Right atrium auricular region (tissue), 2 donors: ENCODE results near the gene OR2H1. TPM values are rescaled to one million over a fixed set of nuclear protein-coding genes. Genes with fewer than 3 reads are reported as not detected.

ENCODE experiments used
- DNase-seq: peaks from one replicate; pipeline ENCODE4 v3.0.0-alpha.2; 2019; ENCODE audit warnings: low spot score
- H3K27ac ChIP-seq, 2 donors: fragments of 200-600 bp; sonication (generic); 1 replicate in 1 of 2; 2 replicates in 1 of 2; pipeline ENCODE4 v1.5.1; 2016 to 2019
- H3K27me3 ChIP-seq, 2 donors: fragments of 200-600 bp; sonication (generic); one replicate each; pipeline versions ENCODE4 v1.5.1 to v1.6.0; 2017 to 2019
- H3K36me3 ChIP-seq: fragments of 200-600 bp; sonication (generic); one replicate; pipeline ENCODE4 v1.5.1; 2016
- H3K4me1 ChIP-seq, 2 donors: fragments of 200-600 bp; sonication (generic); one replicate each; pipeline versions ENCODE4 v1.5.1 to v1.6.0; 2017 to 2019
- H3K4me3 ChIP-seq, 2 donors: fragments of 200-600 bp; sonication (generic); 1 replicate in 1 of 2; 2 replicates in 1 of 2; pipeline ENCODE4 v1.5.1; 2017 to 2019; ENCODE audit warnings: mild to moderate bottlenecking in 1 of 2, moderate library complexity in 1 of 2
- H3K9me3 ChIP-seq, 2 donors: fragments of 200-600 bp; sonication (generic); one replicate each; pipeline ENCODE4 v1.5.1; 2019
- CTCF ChIP-seq, 2 donors: fragments of 200-600 bp; sonication (generic); IDR thresholded peaks; one replicate each; pipeline ENCODE4 v1.5.1; 2019; ENCODE audit warnings: antibody characterized with exemption in 2 of 2
- total RNA-seq, 2 donors: library from RNA; depleted of rRNA; stranded (reverse); fragments of >200 nt; gene quantifications; one replicate each; pipeline ENCODE4 v1.1.0, GENCODE V29; 2016

Gene OR2H1
- total RNA-seq, 2 donors from 2014 or later = not detected

- H3K36me3 ChIP-seq = no peaks in the 10 kb centered on the region
- H3K27me3 ChIP-seq = no peaks in the 10 kb centered on the region
- no peak overlapping the region for H3K4me3 ChIP-seq
- TF ChIP-seq CTCF (IDR thresholded peaks at IDR 0.05) = no peak
- H3K9me3 ChIP-seq = no peaks in the 10 kb centered on the region
- peak; percentile 34 for DNase-seq
- no peak overlapping the region for H3K27ac ChIP-seq
- H3K4me1 ChIP-seq = no peaks in the 10 kb centered on the region
Measured at GRCh38 chr6:29500594-29500993, 43.6 kb downstream of the OR2H1 start.

GRCh38 chr6:29501106-29501505, 44.2 kb downstream of the OR2H1 start:
- no peak overlapping the region for H3K27ac ChIP-seq
- H3K4me1 ChIP-seq = no peaks in the 10 kb centered on the region
- no peaks in the 10 kb centered on the region for H3K27me3 ChIP-seq
- H3K9me3 ChIP-seq = no peaks in the 10 kb centered on the region
- no peak for TF ChIP-seq CTCF (IDR thresholded peaks at IDR 0.05)
- H3K4me3 ChIP-seq = no peak overlapping the region
- DNase-seq = peak; percentile 4
- no peaks in the 10 kb centered on the region for H3K36me3 ChIP-seq

GRCh38 chr6:29502181-29502580, 45.2 kb downstream of the OR2H1 start:
- Histone ChIP-seq H3K27me3 (no peaks in the 10 kb centered on the region), H3K27ac (no peak overlapping the region), H3K4me1 (no peaks in the 10 kb centered on the region), H3K9me3 (no peaks in the 10 kb centered on the region), H3K36me3 (no peaks in the 10 kb centered on the region), H3K4me3 (no peak overlapping the region)
- peak; percentile 48 for DNase-seq
- TF ChIP-seq CTCF (IDR thresholded peaks at IDR 0.05) = no peak

GRCh38 chr6:29502597-29502996, 45.6 kb downstream of the OR2H1 start:
- Histone ChIP-seq H3K9me3 (no peaks in the 10 kb centered on the region), H3K27me3 (no peaks in the 10 kb centered on the region), H3K4me3 (no peak overlapping the region), H3K27ac (no peak overlapping the region), H3K4me1 (no peaks in the 10 kb centered on the region), H3K36me3 (no peaks in the 10 kb centered on the region)
- no peak for DNase-seq
- no peak for TF ChIP-seq CTCF (IDR thresholded peaks at IDR 0.05)

GRCh38 chr6:29504961-29505360, 48.0 kb downstream of the OR2H1 start:
- no peak for TF ChIP-seq CTCF (IDR thresholded peaks at IDR 0.05)
- no peaks in the 10 kb centered on the region for H3K36me3 ChIP-seq

GRCh38 chr6:29505808-29506207, 48.9 kb downstream of the OR2H1 start:
- no peaks in the 10 kb centered on the region for H3K36me3 ChIP-seq
- no peak for TF ChIP-seq CTCF (IDR thresholded peaks at IDR 0.05)
- no peaks in the 10 kb centered on the region for H3K9me3 ChIP-seq
- H3K27ac ChIP-seq = no peak overlapping the region
- no peaks in the 10 kb centered on the region for H3K27me3 ChIP-seq
- no peaks in the 10 kb centered on the region for H3K4me1 ChIP-seq
- H3K4me3 ChIP-seq = no peak overlapping the region
- DNase-seq = peak; percentile 40

More at GRCh38 chr6:29504961-29505360, 48.0 kb downstream of the OR2H1 start:
- Histone ChIP-seq H3K27ac (no peak overlapping the region), H3K9me3 (no peaks in the 10 kb centered on the region), H3K4me1 (no peaks in the 10 kb centered on the region), H3K27me3 (no peaks in the 10 kb centered on the region), H3K4me3 (no peak overlapping the region)
- DNase-seq = peak; percentile 42
